GM18870 (cell line): ENCODE measurements around the gene VPS25.
"Not testable (repeated sequence)": the region's sequence is repeated elsewhere in the genome, so short reads cannot be mapped to it uniquely, and the experiment has no call there.

ENCODE experiments used
- ATAC-seq: cut with Tn5 transposase; IDR thresholded peaks from one replicate; pipeline ENCODE4 v1.9.1; 2021; ENCODE audit warnings: moderate library complexity; ENCODE audit not compliant: unreplicated experiment

VPS25 gene

GRCh38 chr17:42767512-42767911 lies 5.7 kb upstream of the VPS25 start:
- no peak for ATAC-seq

DNA sequence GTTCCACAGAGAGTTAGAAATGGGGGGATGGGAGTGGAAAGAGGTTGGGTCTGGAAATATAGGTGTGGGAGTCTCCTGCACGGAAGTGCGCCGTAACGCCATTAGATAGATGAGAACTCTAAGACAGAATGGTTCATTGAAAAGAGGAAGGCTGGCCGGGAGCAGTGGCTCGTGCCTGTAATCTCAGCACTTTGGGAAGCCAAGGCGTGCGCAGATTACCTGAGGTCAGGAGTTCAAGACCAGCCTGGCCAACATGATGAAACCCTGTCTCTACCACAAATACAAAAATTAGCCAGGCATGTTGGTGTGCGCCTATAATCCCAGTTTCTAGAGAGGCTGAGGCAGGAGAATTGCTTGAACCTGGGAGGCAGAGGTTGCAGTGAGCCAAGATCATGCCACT lies 5.2 kb upstream of the VPS25 start:
- not testable (repeated sequence) for ATAC-seq

DNA sequence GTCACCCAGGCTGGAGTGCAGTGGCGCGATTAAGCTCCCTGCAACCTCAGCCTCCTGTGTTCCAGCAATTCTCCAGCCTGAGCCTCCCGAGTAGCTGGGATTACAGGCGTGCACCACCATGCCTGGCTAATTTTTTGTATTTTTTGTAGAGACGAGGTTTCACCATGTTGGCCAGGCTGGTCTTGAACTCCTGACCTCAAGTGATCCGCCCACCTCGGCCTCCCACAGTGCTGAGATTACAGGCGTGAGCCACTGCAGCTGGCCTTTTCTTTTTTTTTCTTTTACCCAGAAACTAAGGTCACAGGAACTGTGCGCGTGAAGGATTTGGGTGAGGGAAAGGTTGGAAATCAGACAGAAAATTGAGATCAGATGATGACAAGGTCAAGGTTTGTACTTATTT lies 3.3 kb upstream of the VPS25 start:
- ATAC-seq = not testable (repeated sequence)

- ATAC-seq = no peak
Measured at GRCh38 chr17:42772945-42773289, 332 bp upstream of the VPS25 start.

DNA sequence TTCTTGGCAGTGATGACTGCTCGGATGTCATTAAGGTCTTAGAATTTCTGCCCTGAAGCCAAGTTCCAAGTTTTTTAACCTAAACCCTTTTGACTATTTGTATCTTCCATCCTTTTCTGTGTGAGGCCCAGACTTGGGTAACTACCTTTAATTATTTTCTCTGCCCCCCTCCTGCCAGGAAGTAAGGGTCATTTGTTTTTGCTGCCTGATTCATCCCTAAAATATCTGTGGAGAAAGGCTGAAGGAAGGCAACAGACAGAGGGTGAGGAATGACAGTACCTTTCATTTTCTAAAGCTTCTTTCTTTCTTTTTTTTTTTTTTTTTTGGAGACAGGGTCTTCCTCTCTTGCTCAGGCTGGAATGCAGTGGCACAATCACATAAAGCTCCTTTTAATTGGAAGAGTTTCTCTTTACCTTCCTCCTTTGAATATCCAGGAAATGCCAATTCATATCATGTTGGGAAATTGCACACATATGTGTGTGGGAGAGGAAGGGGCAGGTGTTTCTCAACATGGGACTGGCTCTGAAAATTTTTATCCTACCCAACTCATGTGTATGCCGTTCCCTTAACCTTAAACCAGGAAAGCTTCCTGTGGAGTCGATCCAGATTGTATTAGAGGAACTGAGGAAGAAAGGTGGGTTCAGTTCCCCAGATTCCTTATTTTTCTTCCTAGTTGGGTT lies 957 bp downstream of the VPS25 start:
- no peak for ATAC-seq

- ATAC-seq = no peak
Measured at GRCh38 chr17:42775534-42776098, 2.4 kb downstream of the VPS25 start.

GRCh38 chr17:42778570-42778969 lies 5.3 kb downstream of the VPS25 start:
- ATAC-seq = no peak

DNA sequence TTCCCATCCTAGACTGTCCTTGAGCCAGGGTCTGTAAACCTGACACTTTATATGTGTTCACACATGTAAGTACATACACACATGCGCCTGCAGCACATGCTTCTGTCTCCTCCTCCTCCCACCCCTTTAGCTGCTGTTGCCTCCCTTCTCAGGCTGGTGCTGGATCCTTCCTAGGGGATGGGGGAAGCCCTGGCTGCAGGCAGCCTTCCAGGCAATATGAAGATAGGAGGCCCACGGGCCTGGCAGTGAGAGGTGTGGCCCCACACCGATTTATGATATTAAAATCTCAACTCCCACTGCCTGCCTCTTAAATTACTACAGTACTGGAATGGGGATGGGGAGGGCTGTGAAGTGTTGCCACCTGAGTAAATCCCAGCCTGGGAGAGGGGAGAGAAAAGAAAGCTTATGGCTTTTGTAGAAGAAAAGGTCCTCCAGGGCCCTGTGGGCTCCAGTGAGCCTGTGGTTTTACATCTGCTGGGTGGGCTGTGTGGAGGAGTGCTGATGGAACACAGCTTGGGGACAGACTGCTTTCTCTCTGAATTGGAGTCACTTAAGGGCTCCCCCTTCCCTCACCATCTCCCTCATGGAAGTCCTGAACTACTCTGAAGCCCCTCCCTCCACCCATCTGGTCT lies 6.2 kb downstream of the VPS25 start:
- no peak for ATAC-seq

DNA sequence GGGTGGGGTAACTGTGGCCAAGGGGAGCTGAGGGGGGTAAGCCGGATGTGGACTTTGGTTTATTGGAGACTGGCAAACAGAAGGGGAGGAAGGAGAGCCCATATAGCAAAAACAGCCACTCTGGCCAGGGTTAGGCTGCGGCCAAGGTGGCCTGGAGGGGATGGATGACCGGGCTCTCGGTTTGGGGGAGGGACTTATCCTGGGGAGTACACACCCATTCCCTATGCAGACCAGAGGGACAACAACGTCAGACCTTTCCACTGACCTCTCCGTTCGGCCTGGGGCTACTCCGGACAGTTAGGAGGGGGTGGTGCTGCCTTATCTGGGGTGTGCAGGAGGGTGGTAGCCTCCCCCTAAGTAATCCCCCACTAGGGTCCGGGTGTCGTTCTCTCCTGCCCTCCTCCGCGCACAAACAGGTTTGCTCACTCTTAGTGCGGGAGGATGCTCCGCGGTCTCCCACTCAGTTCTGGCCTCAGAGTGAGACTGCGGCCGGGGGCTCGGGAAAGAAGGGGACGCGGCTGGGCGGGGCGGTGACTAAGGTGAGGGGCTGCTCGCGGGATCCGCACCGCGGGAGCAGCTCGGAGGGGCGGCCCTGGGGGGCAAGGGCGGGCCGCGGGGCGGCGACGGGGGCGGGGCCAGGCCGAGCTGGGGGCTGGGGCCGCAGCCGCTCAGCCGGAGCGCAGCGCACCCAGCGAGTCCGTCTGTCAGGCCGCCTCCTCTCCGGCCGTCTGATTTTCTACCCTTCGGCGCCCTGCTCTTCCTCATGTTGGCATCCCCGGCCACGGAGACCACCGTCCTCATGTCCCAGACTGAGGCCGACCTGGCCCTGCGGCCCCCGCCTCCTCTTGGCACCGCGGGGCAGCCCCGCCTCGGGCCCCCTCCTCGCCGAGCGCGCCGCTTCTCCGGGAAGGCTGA lies 6.9 kb downstream of the VPS25 start, which contains the start of gene WNK4:
WNK4 (plus strand) TSS at position 675 of the 915 bp plus-strand sequence; CDS start at position 764, 89 bp downstream.
- ATAC-seq = no peak

GRCh38 chr17:42780851-42781638 lies 7.8 kb downstream of the VPS25 start:
- ATAC-seq = no peak

DNA sequence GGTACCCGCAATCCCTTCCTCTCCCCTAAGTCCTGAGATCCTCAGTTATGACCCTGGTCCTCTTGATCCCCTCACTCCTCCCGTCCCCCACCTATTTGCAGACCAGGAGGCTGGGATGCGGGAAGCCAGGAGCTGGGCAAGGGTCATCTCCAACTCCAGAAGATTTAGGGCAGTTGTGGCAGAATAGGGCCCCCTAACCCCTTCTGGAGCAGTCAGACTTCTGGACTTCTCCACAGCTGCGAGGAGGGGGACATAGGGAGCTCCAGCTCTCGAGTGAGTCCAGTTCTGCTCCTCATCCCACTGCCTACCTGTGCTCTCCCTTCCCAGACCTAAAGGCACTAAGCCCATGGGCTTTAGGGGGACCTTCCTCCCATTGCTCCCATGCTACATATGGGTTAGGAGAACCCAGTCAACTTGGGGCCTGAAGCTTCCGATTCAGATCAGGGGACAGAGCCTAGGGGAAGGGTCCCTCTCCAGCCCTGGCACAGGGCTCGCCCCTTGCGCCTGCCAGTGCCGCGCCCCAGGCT lies 8.5 kb downstream of the VPS25 start:
- no peak for ATAC-seq

DNA sequence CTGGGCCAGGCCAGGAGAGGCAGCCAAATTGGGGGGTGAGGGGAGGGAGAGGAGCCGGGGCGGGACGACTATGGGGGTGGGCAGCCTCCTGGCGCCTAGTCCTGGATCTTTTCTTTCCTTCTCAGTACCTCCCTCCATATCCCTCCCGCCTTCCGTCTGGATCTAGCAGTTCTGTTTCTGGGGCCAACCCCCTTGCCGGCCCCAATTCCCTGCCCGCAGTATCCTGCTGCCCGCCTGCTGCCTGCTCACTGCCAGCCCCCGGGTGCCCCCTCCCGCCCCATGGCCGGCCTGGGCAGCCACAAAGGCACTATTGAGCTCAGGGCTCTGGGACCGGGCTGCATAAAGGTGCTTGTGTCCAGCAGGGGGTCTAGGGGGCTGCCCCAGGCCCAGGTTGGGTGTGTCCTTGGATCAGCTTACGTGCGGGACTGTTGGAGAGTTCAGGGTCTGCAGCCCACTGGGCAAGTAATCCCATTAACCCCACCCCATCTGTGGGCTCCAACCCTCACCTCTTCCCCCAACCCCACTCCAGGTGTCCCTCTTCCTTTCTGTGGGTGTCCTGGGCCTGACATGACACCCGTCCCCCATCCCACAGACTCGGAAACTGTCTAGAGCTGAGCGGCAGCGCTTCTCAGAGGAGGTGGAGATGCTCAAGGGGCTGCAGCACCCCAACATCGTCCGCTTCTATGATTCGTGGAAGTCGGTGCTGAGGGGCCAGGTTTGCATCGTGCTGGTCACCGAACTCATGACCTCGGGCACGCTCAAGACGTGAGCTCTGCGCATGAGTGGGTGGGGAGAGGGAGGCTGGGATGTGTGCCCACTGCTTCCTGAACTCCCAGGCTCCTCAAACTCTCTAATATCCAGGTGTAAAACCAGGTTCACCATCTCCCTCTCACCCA lies 9.2 kb downstream of the VPS25 start:
- ATAC-seq = no peak

DNA sequence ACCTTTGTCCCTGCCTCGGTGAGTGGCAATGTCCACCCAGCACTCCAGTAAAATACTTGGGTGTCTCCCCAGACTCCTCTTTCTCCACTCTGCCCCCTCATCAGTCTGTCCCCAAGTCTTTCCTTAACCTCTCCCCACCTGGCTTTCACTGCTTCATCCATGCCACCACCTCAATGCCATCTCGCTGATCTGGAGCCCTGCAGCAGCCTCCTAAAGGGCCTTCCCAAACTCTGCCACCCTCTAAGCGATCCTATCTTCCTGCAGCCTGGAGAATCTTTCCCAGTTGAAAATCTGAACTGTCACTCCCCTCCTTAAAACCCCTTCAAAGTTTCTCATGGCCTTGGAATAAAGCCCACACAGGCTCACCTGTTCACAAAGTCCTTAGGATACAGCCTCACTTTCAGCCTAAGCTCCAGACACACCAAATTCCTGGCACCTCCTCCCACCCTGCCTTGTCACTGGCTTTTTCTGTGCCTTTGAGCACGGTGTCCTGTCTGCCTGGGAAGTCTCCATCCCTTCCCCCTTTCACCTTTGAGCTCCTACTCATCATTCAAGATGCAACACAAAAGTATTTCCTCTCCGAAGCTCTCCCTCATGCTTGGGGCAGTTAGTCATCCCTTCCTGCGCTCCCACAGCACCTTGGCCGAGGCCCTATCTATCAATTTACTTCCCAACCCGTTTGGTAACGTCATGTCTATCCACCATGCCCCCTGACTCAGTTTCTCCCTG lies 10.0 kb downstream of the VPS25 start:
- no peak for ATAC-seq

DNA sequence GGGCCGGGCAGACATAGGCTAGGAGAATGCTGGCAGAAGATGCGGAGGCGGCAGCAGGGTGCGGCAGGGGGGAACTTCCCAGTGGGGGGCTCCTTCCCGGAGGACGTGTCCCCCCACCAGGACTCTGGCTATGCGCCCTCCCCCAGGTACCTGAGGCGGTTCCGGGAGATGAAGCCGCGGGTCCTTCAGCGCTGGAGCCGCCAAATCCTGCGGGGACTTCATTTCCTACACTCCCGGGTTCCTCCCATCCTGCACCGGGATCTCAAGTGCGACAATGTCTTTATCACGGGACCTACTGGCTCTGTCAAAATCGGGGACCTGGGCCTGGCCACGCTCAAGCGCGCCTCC lies 10.5 kb downstream of the VPS25 start:
- no peak for ATAC-seq

DNA sequence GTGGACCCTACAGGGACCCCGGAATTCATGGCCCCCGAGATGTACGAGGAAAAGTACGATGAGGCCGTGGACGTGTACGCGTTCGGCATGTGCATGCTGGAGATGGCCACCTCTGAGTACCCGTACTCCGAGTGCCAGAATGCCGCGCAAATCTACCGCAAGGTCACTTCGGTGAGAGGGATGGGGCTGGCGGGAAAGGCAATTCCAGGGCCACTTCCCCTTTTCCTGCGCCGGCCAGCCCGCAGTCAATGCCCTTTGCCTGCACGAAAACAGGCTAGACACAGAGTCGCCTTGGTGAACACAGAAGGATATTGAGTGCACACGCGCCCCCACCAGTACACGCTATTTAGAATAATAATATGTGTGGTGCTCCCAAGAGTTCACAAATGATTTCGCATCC lies 11.2 kb downstream of the VPS25 start:
- no peak for ATAC-seq

DNA sequence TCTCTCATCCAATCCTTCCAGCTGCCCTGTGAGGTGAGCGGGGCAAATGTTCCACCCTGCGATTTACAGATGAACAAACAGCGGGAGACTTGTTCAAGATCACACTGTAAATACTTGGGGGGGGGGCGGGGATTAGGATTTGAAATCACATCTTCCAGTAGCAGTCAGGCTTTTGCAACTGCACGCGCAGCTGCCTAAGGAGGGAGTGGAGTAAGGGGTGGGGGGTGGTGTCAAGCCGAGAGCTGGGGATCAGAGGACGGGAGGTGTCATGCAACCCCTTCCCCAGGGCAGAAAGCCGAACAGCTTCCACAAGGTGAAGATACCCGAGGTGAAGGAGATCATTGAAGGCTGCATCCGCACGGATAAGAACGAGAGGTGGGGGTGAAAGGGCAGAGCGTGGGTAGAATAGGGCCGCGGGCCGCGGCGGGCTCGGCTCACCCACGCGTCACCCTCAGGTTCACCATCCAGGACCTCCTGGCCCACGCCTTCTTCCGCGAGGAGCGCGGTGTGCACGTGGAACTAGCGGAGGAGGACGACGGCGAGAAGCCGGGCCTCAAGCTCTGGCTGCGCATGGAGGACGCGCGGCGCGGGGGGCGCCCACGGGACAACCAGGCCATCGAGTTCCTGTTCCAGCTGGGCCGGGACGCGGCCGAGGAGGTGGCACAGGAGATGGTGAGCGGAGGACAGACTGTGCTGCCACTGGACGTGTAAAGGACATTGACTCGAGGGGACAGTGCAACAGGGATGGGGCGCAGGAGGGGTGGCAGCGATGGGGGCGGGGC lies 11.8 kb downstream of the VPS25 start:
- no peak for ATAC-seq

DNA sequence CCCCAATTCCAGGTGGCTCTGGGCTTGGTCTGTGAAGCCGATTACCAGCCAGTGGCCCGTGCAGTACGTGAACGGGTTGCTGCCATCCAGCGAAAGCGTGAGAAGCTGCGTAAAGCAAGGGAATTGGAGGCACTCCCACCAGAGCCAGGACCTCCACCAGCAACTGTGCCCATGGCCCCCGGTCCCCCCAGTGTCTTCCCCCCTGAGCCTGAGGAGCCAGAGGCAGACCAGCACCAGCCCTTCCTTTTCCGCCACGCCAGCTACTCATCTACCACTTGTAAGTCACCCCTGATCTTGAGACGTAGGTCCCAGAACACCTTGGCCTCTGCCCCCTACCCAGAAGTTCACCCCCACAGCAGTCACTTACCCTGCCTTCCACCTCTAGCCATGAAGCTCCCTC lies 14.0 kb downstream of the VPS25 start:
- ATAC-seq = no peak

- ATAC-seq = no peak
Measured at GRCh38 chr17:42791948-42792347, 18.7 kb downstream of the VPS25 start.
